HG02623 (cell line): ENCODE measurements around the gene ITGB6.

ENCODE experiments used
- ATAC-seq: cut with Tn5 transposase; IDR thresholded peaks from one replicate; pipeline ENCODE4 v1.9.1; 2021; ENCODE audit warnings: moderate library complexity; ENCODE audit not compliant: unreplicated experiment

ITGB6 gene

DNA sequence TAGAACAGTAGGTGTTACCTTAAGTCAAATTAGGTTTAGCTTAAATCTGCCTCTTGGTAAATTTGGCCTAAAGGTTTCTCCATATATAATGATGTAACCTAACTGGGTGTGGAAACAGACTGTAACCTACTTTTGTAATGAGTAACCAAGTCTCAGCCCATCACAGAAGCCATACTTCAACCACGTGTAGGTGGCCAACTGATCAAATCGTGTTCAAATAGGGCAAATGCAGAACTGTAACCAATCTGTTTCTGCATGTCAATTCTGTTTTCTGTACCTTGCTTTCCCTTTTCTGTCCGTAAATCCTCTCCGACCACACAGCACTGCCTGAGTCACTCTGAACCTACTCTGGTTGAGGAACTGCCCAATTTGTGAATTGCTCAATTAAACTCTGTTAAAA lies 103.7 kb downstream of the ITGB6 start:
- no peak for ATAC-seq

GRCh38 chr2:160092445-160092844 lies 107.6 kb downstream of the ITGB6 start:
- ATAC-seq = no peak

- no peak for ATAC-seq
Observed at GRCh38 chr2:160091381-160091780, 108.7 kb downstream of the ITGB6 start.

- no peak for ATAC-seq
Observed at GRCh38 chr2:160087854-160088745, 112.0 kb downstream of the ITGB6 start.

DNA sequence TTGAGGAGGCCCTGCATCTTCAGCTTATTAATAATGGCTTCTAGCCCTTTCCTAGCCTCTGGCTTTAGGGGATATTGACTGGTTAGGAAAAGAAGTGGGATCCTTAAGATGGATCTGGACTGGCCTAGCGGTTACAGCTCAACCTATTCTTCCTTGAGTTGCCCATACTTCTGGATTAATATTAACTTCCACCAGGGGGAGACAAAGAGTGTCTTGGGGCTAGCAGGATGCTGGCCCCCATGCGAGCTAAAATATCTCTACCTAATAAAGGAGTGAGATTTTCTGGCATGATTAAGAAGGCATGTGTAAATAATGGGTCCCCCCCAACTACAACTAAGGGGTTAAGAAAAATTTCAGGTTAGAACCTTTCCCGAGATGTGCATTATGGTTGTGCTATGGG lies 114.4 kb downstream of the ITGB6 start:
- no peak for ATAC-seq

DNA sequence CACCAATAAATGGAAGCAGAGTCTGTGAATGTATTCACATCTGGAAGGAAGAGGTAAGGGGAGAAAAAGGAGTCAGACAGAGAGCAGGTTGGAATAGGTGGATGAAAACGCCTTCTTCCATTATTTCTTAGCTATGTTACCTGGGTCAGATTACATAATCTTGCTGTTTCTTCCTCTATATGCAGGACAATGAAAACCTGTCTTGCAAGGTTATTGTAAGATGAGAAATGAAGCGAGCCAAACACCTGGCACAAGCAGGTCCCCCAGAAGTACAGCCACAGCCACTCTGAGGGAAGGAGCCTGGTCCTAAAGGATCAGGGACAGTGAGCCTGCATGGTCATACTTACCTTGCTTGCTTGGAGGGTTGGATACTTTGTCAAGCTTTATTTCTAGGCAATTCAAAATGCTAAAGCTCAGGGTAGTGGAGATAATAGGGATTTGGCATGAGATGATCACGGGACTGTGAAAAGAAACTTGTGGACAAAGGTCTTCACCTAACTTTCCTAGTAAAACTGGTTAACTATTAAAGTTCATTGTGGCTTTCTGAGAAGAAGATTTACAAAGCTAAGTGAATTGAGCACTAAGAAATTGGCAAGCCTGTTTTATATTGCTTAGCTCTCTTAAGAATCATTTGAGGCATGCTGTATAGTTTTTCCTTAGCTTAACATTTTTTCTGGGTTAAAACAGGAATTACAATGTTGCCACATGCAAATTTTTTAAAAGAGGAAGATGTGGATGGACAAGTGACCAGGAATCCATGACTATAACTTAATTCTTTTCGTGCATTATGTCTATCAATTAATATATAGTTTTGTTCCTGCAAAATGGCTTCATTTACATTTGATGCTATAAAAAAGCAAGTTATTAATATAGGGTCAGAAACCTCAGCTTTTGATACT lies 121.9 kb downstream of the ITGB6 start:
- no peak for ATAC-seq

- no peak for ATAC-seq
Observed at GRCh38 chr2:160076914-160077313, 123.2 kb downstream of the ITGB6 start.

GRCh38 chr2:160076241-160076640 lies 123.8 kb downstream of the ITGB6 start:
- ATAC-seq = no peak

DNA sequence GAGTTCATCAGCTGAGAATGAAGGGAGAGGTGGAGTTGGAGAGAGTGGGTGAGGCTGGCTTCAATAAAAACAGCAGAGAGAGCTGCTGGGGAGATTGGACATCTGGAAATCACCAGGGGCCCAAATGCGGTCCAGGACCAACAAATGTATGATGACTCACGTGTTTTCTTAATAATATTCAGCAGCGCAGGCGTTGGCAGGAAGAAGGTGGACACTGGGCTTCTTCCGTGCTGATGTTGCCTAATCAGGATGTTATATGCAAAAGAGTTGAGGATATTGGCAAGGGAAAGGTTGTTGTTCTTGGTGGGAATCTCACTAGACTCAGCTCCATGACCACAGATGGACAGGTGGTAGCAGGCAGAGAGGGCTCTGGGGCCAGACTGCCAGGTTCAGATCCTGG lies 124.9 kb downstream of the ITGB6 start:
- ATAC-seq = no peak

DNA sequence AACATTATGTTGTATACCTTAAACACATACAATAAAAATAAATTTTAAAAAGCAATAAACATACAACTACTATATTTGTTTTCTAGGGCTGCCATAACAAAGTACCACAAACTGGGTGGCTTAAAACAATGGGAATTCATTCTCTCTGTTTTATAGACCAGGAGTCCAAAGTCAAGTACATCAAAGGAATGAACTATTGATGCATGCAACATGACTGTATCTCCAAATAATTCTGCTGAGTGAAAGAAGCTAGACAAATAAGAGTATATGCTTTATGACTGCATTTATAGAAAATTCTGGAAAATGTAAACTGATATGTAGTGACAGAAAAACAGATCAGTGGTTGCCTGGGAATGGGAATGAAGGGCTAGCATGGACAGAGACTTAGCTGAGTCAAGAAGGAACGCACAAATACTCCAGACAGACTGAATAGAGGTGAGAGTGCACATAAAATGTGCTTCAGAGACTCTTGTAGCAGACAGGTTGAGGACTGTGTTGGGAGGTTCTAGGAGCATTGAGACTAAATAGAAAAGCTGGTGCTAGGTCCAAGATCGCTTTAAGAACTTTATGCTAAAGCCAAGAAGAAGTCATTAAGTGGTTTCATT lies 126.7 kb downstream of the ITGB6 start:
- ATAC-seq = no peak

DNA sequence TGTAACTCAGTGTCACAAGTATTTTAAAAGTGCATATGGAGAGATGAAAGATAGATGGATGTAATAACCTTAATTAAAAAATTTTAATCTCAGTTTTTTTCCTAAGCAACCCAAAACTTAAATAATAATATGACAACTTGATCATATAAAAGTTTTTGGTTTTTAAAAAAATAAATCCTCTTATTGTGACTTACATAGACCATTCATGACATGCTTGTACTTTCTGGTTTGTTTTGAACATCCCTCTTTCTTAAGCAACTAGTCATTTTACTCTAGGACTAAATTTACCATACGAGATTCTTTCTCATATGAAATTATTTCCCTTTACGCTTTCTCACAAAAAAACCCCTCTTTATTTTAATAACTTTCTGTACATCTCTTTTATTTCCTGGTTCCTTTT lies 131.2 kb downstream of the ITGB6 start:
- no peak for ATAC-seq

DNA sequence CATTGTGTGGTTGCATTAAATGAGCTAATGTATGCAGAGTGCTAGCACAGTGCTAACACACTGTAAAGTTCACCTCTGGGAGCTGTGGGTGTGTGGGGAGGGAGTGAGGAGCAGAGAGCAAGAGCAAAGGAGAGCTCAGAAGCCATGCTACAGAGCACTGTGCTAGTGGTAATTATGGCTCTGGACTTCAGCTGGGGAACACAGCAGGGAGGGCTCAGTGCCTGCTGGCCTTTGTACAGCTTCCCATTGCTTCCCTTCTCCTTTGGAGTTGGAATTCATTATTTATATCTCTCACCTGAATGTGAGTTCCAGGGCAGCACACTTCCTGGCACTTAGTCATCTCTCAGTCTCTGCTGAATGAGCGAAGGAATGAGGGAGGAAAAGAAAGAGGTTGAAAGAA lies 135.2 kb downstream of the ITGB6 start:
- ATAC-seq = no peak

- no peak for ATAC-seq
Observed at GRCh38 chr2:160063879-160064612, 136.0 kb downstream of the ITGB6 start.

DNA sequence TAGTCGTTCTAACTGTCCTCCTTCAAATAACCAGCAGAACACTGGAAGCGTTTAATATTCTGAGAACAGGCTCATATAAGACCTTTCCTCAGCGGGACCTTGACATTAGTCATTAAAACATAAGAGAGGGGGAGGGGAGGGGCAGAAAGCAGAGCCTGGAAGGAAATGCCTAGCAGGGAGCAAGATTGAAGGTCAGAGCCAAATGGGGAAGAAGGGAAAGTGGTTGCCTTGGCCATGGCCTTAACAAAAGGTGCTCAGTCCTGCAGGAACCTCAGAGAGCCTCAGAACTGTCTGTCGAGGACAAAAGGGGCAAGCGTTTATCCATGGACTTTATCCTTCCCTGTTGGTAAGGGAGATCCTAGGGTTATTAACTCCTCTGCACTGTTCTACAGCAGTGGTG lies 136.8 kb downstream of the ITGB6 start:
- ATAC-seq = no peak

- ATAC-seq = no peak
Observed at GRCh38 chr2:160062292-160063005, 137.6 kb downstream of the ITGB6 start, which contains the start of gene PLA2R1. Gene PLA2R1 (minus strand): TSS chr2:160062615. CDS start chr2:160062403, 212 bp downstream.

GRCh38 chr2:160061944-160062291 lies 138.2 kb downstream of the ITGB6 start:
- no peak for ATAC-seq

- ATAC-seq = no peak
Observed at GRCh38 chr2:160061533-160061932, 138.5 kb downstream of the ITGB6 start.

DNA sequence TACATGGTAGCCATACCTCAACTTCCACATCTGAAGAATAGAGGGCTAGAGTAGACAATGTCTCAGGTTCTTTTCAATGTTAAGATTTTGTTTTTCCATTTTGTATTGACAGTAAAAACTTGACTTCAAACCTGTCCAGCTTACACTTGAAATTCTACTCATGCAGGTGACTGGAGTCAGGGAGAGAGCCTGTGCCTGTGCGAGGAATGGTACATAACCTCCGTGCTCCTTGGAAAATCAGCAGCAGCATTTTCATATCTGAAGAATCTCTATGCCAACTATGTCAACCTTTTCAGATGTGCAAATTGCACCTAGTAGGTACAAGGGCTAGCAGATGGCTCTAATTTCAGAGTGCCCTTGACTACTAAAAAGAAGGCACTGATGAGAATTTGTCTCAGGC lies 139.8 kb downstream of the ITGB6 start:
- ATAC-seq = no peak

GRCh38 chr2:160057356-160057755 lies 142.7 kb downstream of the ITGB6 start:
- no peak for ATAC-seq

GRCh38 chr2:160055726-160056108 lies 144.4 kb downstream of the ITGB6 start:
- no peak for ATAC-seq
